ENCODE results near the gene TUBE1.

DNA sequence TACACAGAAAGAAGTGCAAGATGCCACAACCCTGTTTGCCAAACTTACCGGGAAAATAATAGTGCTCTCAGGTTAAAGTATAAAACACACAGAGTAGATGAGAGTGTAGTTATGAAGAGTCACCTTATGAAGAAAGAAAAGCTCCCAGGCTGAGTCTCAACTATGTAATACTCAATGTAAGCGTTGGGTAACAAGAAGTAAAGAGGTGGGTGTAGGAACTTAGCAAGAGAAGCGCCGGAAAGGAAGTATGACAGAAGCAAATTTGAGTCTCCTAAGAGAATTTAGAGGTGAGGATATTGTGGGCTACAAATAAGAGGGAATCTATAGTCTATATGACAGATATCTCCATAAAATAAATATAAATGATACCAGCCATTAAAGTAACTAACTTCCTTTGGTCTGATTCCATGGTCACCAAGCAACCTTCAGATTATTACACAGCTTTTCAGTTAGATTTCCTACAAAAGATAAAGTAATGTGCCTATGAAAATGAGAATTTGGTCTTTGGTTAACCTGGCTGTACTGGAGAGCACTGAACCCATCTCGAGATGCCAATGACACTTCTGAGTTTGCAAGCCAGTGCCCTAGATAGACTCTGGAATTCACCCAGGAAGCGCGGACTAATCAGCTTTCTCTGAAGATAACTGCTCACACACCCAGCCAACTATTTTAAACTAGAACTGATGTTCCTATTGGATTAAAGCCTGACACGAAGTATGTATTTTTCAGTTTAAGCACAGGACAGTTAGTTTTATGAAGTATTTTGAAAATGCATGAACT, 1.8 kb downstream of the TUBE1 start:
- TF ChIP-seq, protein P1, sequence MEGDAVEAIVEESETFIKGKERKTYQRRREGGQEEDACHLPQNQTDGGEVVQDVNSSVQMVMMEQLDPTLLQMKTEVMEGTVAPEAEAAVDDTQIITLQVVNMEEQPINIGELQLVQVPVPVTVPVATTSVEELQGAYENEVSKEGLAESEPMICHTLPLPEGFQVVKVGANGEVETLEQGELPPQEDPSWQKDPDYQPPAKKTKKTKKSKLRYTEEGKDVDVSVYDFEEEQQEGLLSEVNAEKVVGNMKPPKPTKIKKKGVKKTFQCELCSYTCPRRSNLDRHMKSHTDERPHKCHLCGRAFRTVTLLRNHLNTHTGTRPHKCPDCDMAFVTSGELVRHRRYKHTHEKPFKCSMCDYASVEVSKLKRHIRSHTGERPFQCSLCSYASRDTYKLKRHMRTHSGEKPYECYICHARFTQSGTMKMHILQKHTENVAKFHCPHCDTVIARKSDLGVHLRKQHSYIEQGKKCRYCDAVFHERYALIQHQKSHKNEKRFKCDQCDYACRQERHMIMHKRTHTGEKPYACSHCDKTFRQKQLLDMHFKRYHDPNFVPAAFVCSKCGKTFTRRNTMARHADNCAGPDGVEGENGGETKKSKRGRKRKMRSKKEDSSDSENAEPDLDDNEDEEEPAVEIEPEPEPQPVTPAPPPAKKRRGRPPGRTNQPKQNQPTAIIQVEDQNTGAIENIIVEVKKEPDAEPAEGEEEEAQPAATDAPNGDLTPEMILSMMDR (conservative IDR thresholded peaks at IDR 0.05; ENCODE audit: low read depth, low read length): no peak
- TF ChIP-seq POLR2A (IDR thresholded peaks at IDR 0.05; ENCODE audit: low read depth, low read length) (no peak), RCOR1 (IDR thresholded peaks at IDR 0.05; ENCODE audit: insufficient replicate concordance, low read length) (no peak), NFE2L2 (IDR thresholded peaks at IDR 0.05; ENCODE audit: low read depth, low read length) (no peak), RAD21 (IDR thresholded peaks at IDR 0.05; ENCODE audit: low read length) (no peak), RFX5 (IDR thresholded peaks at IDR 0.05; ENCODE audit: low read depth, low read length) (no peak), CHD1 (IDR thresholded peaks at IDR 0.05; ENCODE audit: low read depth, low read length) (no peak), MXI1 (IDR thresholded peaks at IDR 0.05; ENCODE audit: borderline replicate concordance, low read depth, low read length) (no peak), CEBPB (IDR thresholded peaks at IDR 0.05; ENCODE audit: low read depth, low read length) (no peak), ELK1 (IDR thresholded peaks at IDR 0.05; ENCODE audit: borderline replicate concordance, low read depth, low read length) (no peak), MAZ (IDR thresholded peaks at IDR 0.05; ENCODE audit: borderline replicate concordance, low read depth, low read length) (no peak), BHLHE40 (IDR thresholded peaks at IDR 0.05; ENCODE audit: low read depth, low read length) (no peak)
- TF ChIP-seq, protein P2, sequence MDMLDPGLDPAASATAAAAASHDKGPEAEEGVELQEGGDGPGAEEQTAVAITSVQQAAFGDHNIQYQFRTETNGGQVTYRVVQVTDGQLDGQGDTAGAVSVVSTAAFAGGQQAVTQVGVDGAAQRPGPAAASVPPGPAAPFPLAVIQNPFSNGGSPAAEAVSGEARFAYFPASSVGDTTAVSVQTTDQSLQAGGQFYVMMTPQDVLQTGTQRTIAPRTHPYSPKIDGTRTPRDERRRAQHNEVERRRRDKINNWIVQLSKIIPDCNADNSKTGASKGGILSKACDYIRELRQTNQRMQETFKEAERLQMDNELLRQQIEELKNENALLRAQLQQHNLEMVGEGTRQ (IDR thresholded peaks at IDR 0.05; ENCODE audit: low read depth, low read length): no peak

Measured in IMR-90 (cell line).